ENCODE data around the gene TMEM31. TPM values are rescaled to one million over a fixed set of nuclear protein-coding genes. Genes with fewer than 3 reads are reported as not detected.

Gene TMEM31
- total and polyA plus RNA-seq, 9 of the 15 experiments (the other 6 are each of a cell fraction or from before 2014, with no cell fraction given): 0.18 TPM; not detected in 8

DNA sequence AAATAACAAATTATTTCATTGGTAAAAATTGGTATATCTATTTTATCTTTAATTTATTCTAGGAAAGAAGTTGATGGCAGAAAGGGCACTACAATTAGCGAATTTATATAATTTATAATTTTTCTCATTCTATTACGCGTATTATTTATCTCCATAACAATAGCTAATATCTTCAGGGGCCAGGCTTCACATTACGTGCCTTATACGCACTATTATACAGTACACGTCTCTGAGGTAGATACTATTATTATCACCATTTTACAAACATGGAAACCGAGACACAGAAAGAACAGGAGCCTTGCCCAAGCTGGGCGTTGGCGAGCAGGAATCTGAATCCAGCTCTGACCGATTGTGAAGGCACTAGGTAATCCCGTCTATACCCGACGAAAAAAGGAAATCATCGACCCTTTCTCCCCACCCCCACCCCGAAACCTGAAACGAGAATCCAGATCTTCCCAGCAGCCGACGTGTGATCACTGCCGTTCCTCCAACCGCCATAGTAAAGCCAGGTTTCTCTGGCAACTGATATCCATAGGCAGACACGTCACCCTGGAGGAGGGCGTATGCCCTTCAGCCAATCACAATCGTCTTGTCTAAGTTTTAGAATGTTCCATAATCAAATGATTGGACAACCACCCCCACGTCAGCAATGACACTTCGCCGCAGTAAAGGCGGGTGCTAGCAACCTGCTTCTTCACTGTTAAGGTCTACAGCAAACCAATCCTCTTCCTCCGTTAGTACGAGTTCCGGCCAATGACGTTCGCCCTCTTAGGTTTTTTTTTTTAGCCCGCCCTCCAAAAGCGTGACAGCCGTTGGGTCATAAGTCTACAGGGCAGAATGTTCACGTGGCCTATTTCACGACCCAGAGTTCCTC, 24.3 kb upstream of the TMEM31 start, which contains the start of gene MORF4L2 (continued):
- TF ChIP-seq KDM4B (IDR thresholded peaks at IDR 0.05; ENCODE audit: borderline replicate concordance in 2 of 2, low read depth in 1 of 2) (no peak; a peak in 1 of 4 replicates), ZNF212 (CRISPR knock-in tag; IDR thresholded peaks at IDR 0.05) (no peak), MYNN (IDR thresholded peaks at IDR 0.05) (no peak), MYNN (CRISPR knock-in tag; IDR thresholded peaks at IDR 0.05) (no peak), RBM22 (IDR thresholded peaks at IDR 0.05; ENCODE audit: low read depth, low read length, poor library complexity, severe bottlenecking) (no peak), NBN (IDR thresholded peaks at IDR 0.05; ENCODE audit: low read depth) (no peak; the same call in 1 of the 2 replicates), RBFOX2 (IDR thresholded peaks at IDR 0.05; ENCODE audit: low read depth, low read length) (peak; percentile 4; the same call in 1 of the 2 replicates), TRIM28 (IDR thresholded peaks at IDR 0.05) (no peak), ZNF253 (CRISPR knock-in tag; conservative IDR thresholded peaks at IDR 0.05) (no peak), SIN3A (IDR thresholded peaks at IDR 0.05; ENCODE audit: borderline replicate concordance in 2 of 2, control insufficient read depth in 1 of 2, low read depth in 2 of 2, low read length in 2 of 2) (no peak), RFX1 (IDR thresholded peaks at IDR 0.05) (peak; percentile 87), ZNF354B (CRISPR knock-in tag; IDR thresholded peaks at IDR 0.05) (no peak), BCOR (IDR thresholded peaks at IDR 0.05) (no peak), PHF8 (IDR thresholded peaks at IDR 0.05; ENCODE audit: borderline replicate concordance, low read length) (peak; percentile 43; the same call in 1 of the 2 replicates), ARID1B (IDR thresholded peaks at IDR 0.05) (no peak), NFXL1 (CRISPR knock-in tag; IDR thresholded peaks at IDR 0.05) (no peak), STAT5B (CRISPR knock-in tag; IDR thresholded peaks at IDR 0.05) (no peak), YY1 (IDR thresholded peaks at IDR 0.05; ENCODE audit: borderline replicate concordance in 1 of 3, control insufficient read depth in 1 of 3, extremely low read depth in 1 of 3, insufficient read depth in 3 of 3, insufficient read length in 1 of 3, insufficient replicate concordance in 2 of 3, low read depth in 1 of 3, low read length in 2 of 3) (peak; percentile 51 to 94 (median 79)), SOX6 (IDR thresholded peaks at IDR 0.05) (no peak), XRCC4 (IDR thresholded peaks at IDR 0.05; ENCODE audit: extremely low read depth, insufficient read depth, insufficient read length) (no peak), ZNF830 (CRISPR knock-in tag; IDR thresholded peaks at IDR 0.05) (no peak), KHSRP (IDR thresholded peaks at IDR 0.05) (peak; percentile 49; the same call in 1 of the 2 replicates), ZNF77 (CRISPR knock-in tag; IDR thresholded peaks at IDR 0.05) (no peak), JUN (IDR thresholded peaks at IDR 0.05; ENCODE audit: borderline replicate concordance, low read depth, low read length) (0 out of 2 replicates have a peak, but pooled peaks have one; percentile 5), JUN (CRISPR knock-in tag; IDR thresholded peaks at IDR 0.05; ENCODE audit: borderline replicate concordance) (no peak)
- TF ChIP-seq, protein P1, sequence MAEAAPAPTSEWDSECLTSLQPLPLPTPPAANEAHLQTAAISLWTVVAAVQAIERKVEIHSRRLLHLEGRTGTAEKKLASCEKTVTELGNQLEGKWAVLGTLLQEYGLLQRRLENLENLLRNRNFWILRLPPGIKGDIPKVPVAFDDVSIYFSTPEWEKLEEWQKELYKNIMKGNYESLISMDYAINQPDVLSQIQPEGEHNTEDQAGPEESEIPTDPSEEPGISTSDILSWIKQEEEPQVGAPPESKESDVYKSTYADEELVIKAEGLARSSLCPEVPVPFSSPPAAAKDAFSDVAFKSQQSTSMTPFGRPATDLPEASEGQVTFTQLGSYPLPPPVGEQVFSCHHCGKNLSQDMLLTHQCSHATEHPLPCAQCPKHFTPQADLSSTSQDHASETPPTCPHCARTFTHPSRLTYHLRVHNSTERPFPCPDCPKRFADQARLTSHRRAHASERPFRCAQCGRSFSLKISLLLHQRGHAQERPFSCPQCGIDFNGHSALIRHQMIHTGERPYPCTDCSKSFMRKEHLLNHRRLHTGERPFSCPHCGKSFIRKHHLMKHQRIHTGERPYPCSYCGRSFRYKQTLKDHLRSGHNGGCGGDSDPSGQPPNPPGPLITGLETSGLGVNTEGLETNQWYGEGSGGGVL (CRISPR knock-in tag; IDR thresholded peaks at IDR 0.05): no peak
- TF ChIP-seq, protein P2, sequence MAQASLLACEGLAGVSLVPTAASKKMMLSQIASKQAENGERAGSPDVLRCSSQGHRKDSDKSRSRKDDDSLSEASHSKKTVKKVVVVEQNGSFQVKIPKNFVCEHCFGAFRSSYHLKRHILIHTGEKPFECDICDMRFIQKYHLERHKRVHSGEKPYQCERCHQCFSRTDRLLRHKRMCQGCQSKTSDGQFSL (CRISPR knock-in tag; IDR thresholded peaks at IDR 0.05): no peak
- TF ChIP-seq, protein P2 (tag; IDR thresholded peaks at IDR 0.05): no peak

Measured in K562 (cell line).